GM18505 (cell line): Measurements from ENCODE around the gene CPNE7.

ENCODE experiments used
- ATAC-seq: cut with Tn5 transposase; IDR thresholded peaks from one replicate; pipeline ENCODE4 v1.9.1; 2021; ENCODE audit not compliant: unreplicated experiment
- POLR2A ChIP-seq: IDR thresholded peaks from 4 replicates; pipeline ENCODE4 v1.6.1; 2011; ENCODE audit warnings: borderline replicate concordance; ENCODE audit not compliant: insufficient read depth, insufficient read length; ENCODE audit errors: extremely low read depth

Gene CPNE7

GRCh38 chr16:89544713-89545043, 30.9 kb upstream of the CPNE7 start:
- no peak for ATAC-seq
- TF ChIP-seq POLR2A, result no peak

GRCh38 chr16:89545044-89545830, 30.3 kb upstream of the CPNE7 start:
- ATAC-seq, result no peak
- TF ChIP-seq POLR2A, result no peak

DNA sequence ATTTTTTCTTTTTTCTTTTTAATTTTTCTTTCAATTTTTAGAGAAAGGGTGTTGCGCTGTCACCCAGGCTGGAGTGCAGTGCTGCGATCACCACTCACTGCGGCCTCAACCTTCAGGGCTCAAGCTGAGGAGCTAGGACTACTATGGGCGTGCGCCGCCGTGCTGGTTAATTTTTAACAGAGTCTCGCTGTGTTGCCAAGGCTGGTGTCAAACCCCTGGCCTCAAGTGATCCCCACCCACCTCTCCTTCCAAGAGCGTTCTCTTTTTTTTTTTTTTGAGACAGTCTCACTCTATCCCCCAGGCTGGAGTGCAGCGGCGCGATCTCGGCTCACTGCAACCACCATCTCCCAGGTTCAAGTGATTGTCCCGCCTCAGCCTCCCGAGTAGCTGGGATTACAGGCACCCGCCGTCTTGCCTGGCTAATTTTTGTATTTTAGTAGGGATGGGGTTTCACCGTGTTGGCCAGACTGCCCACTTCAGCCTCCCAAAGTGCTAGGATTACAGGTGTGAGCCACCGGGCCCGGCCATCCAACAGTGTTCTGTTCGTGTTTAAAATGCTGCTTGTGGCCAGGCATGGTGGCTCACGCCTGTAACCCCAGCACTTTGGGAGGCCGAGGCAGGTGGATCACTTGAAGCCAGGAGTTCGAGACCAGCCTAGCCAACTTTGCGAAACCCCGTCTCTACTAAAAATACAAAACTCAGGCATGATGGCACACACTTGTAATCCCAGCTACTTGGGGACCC, 29.6 kb upstream of the CPNE7 start:
- no peak for ATAC-seq
- TF ChIP-seq POLR2A, result no peak

GRCh38 chr16:89546781-89547180, 28.8 kb upstream of the CPNE7 start:
- TF ChIP-seq POLR2A, result no peak
- ATAC-seq, result no peak

DNA sequence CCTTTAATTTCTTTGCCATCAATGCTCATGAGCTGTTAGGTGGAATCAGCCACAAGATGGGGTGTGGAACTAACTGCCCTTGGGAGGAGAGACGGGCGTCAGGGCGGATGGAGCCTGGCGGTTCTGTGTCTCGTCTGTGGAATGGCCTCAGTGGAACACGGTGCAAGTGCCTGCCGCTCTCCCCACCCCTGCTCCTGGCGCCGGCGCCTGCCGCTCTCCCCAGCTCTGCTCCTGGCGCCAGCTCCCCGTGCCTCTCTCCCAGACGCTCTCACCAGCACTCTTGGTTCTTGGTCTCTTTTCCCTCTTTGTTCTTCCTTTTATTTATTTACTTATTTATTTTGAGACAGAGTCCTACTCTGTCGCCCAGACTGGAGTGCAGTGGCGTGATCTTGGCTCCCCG, 28.3 kb upstream of the CPNE7 start:
- TF ChIP-seq POLR2A, result no peak
- ATAC-seq, result no peak

GRCh38 chr16:89547860-89548259, 27.7 kb upstream of the CPNE7 start:
- no peak for ATAC-seq
- no peak for TF ChIP-seq POLR2A

DNA sequence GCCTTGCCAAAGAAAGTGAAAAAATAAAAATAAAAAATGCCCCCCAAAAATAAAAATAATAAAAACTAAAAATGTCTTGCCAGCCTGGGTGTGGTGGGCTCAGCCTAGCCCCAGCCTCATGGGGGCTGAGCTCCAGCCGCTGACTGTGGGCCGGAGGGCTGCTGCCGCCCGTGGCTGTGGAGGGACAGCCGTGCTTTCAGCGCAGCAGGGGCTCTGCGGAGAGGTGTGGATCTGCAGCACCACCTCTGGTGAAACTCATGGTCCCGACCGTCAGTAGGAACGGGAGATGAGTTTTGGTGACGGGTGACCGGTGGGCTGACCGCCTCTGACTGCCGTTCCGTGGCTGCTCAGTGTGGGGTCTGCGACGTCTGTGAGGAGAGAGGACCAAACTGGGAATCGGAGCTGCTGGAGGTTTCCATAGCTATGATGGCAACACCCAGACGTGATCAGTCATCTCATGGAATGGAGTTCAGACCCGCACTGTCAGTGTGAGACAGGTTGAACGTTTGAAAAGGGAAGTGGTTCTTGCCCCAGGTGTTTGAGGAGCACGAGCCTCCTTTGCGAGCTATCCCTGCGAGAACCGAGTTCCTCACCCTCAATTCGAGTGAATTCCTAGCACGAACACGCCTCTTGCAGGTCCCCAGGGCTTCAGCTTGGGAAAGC, 27.1 kb upstream of the CPNE7 start:
- no peak for TF ChIP-seq POLR2A
- no peak for ATAC-seq

- TF ChIP-seq POLR2A, result no peak
- no peak for ATAC-seq
Observed at GRCh38 chr16:89549007-89549700, 26.4 kb upstream of the CPNE7 start.

DNA sequence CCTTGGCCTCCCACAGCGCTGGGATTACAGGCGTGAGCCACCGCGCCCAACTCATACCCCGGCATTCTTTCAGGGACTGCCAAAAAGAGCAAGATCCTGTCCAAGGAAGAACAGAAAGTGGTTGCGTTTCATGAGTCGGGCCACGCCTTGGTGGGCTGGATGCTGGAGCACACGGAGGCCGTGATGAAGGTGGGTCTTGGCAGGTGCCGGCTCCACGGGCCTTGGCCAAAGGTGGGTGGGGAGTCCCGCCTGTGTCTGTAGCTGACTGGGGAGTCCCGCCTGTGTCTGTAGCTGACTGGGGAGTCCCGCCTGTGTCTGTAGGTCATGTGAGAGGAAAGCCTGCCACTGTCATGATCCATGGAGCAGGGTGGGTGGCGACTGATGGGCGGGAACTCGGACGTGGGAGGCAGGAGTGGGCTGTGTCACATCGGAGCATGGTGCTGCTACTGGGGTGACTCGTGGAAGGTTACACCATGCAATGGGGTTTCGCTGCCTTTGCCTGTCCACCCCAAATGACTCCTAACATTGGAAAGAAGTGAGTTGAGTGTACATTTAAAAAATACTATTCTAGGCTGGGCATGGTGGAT, 25.0 kb upstream of the CPNE7 start:
- ATAC-seq, result no peak
- no peak for TF ChIP-seq POLR2A

GRCh38 chr16:89552329-89552728, 23.2 kb upstream of the CPNE7 start:
- ATAC-seq, result no peak
- no peak for TF ChIP-seq POLR2A

DNA sequence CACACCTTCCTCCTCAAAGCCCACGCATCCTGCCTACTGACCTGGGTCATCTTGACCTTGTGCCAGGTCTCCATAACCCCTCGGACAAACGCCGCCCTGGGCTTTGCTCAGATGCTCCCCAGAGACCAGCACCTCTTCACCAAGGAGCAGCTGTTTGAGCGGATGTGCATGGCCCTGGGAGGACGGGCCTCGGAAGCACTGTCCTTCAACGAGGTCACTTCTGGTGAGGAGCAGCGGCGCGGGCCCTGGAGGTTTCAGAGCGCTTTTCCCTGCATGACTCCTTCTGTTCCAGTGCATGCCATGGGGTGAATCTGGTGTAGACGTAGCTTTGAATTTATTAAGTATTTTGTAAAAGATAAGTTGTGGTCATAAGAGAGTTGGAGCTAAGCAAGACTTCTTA, 22.6 kb upstream of the CPNE7 start:
- ATAC-seq, result no peak
- no peak for TF ChIP-seq POLR2A

GRCh38 chr16:89553733-89554132, 21.8 kb upstream of the CPNE7 start:
- ATAC-seq, result no peak
- no peak for TF ChIP-seq POLR2A

DNA sequence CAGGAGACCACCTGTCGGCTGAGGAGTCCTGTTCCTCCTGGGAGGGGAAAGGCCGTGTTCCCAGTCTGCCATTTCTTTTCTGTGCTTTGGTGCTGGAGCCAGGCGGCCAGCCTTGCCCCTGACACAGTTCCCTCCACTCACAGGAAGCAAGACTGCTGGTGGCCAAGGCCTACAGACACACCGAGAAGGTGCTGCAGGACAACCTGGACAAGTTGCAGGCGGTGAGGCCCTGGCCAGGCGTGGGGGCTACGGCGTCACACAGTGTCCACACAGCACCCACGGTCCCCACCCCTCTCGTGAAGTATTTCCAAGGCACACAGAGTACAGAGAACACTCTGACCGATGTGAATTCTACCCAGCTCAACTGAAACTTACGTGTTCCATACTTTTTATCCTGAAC, 21.2 kb upstream of the CPNE7 start:
- TF ChIP-seq POLR2A, result no peak
- no peak for ATAC-seq
